ENCODE results near the gene TEX51.

DNA sequence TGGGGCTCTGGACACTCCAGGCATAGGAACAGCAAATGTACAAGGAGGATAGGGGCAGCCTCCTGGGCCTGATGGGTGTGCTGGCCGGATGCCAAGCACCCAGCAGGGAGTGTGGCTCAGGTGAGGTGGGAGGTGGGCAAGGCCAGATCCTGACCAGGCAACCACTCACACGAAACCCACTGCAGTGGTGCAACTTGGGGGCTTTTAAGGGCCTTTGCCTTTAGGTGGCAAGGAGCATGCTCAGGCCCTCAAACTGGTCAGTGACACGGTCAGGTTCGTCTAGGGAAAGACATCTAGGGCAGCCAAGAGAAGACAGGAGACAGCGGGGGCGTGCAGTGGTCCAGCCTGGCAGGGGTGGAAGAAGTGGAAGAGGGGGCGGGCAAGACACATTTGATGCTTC lies 18.4 kb upstream of the TEX51 start:
- TF ChIP-seq, protein P1, sequence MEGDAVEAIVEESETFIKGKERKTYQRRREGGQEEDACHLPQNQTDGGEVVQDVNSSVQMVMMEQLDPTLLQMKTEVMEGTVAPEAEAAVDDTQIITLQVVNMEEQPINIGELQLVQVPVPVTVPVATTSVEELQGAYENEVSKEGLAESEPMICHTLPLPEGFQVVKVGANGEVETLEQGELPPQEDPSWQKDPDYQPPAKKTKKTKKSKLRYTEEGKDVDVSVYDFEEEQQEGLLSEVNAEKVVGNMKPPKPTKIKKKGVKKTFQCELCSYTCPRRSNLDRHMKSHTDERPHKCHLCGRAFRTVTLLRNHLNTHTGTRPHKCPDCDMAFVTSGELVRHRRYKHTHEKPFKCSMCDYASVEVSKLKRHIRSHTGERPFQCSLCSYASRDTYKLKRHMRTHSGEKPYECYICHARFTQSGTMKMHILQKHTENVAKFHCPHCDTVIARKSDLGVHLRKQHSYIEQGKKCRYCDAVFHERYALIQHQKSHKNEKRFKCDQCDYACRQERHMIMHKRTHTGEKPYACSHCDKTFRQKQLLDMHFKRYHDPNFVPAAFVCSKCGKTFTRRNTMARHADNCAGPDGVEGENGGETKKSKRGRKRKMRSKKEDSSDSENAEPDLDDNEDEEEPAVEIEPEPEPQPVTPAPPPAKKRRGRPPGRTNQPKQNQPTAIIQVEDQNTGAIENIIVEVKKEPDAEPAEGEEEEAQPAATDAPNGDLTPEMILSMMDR (IDR thresholded peaks at IDR 0.05; ENCODE audit: insufficient read depth, low read length, poor library complexity, severe bottlenecking), result no peak
- TF ChIP-seq EZH2phosphoT487 (conservative IDR thresholded peaks at IDR 0.05; ENCODE audit: low read length), result no peak

Measured in SU-DHL-6 (cell line).